Psoas muscle (tissue), 8 donors: Measurements from ENCODE around the gene ADAMTSL1. TPM values are rescaled to one million over a fixed set of nuclear protein-coding genes. Genes with fewer than 3 reads are reported as not detected.
A peak's percentile ranks its signal among the peaks of the same experiment; 100 is the strongest.

Source experiments
- ATAC-seq, 4 donors: fragments of 200-7000 bp; cut with Tn5 transposase; one replicate each; pipeline ENCODE4 v1.9.1; 2020; ENCODE audit warnings: moderate library complexity in 3 of 4, mild to moderate bottlenecking in 2 of 4
- DNase-seq, 2 donors: peaks; one replicate each; pipeline ENCODE4 v3.0.0-alpha.2; 2020
- H3K27ac ChIP-seq: fragments of 200-600 bp; one replicate; pipeline ENCODE4 v1.8.0; 2022
- H3K27me3 ChIP-seq, 3 donors: fragments of 200-600 bp in 1 of 3; one replicate each; pipeline versions ENCODE4 v1.6.1 to v1.8.0; 2013 to 2022; ENCODE audit warnings: low read length in 2 of 3, mild to moderate bottlenecking in 2 of 3, moderate library complexity in 1 of 3; ENCODE audit not compliant: insufficient read depth in 3 of 3
- H3K36me3 ChIP-seq, 2 donors: fragments of 200-600 bp in 1 of 2; one replicate each; pipeline versions ENCODE4 v1.6.1 to v1.8.0; 2013 to 2022; ENCODE audit warnings: low read depth in 1 of 2, mild to moderate bottlenecking in 1 of 2, moderate library complexity in 1 of 2; ENCODE audit not compliant: insufficient read depth in 1 of 2
- H3K4me1 ChIP-seq: fragments of 200-600 bp; one replicate; pipeline ENCODE4 v1.8.0; 2022
- H3K4me3 ChIP-seq: fragments of 200-600 bp; one replicate; pipeline ENCODE4 v1.8.0; 2022; ENCODE audit warnings: mild to moderate bottlenecking
- H3K9me3 ChIP-seq: fragments of 200-600 bp; one replicate; pipeline ENCODE4 v1.8.0; 2022
- CTCF ChIP-seq: fragments of 200-600 bp; IDR thresholded peaks from one replicate; pipeline ENCODE4 v1.8.0; 2022; ENCODE audit warnings: antibody characterized with exemption
- WGBS, 3 donors: extraction: QIAGEN DNeasy Blood & Tissue Kit; methylation state at CpG; one replicate each; pipeline versions ENCODE4 v1.1.6 to v1.1.7; 2013; 5-methylcytosine and 5-hydroxymethylcytosine counted together
- intact Hi-C, 2 donors: fragments of 100-400 bp; cut with DNase I; formaldehyde crosslinking; loops; one replicate each; pipeline versions ENCODE4 v1.11.0 to v1.14.2; 2022
- polyA plus RNA-seq, 3 donors: library from polyadenylated mRNA; stranded (reverse); fragments of 200-250 nt; gene quantifications; one replicate each; pipeline ENCODE4 v1.2.3, GENCODE V29; 2013
- total RNA-seq, 4 donors: library from RNA; stranded (reverse); fragmentation: NEBNext Ultra II Directional in 2 of 4; extraction: Animal tissue kit (Norgen Biotek cat#: 25700) in 2 of 4; gene quantifications; one replicate each; pipeline versions ENCODE4 v1.2.1 to v1.2.4, GENCODE V29; 2021 to 2023
- donor health status: healthy with polysubstance abuse.
- donor health status: DM: no; HTN: no; CAD: no; lungs with moderate emphysema.
- donor health status: Bipolar disorder and iron deficiency.
- donor health status: healthy.
- donor health status: DM: yes; HTN: yes; CAD: no.
- donor health status: DM: no; HTN: no; CAD: no.
- donor health status: DM: no; HTN: no; CAD: no.
- donor health status: DM: yes; HTN: yes; CAD: no.

ADAMTSL1 gene
- total and polyA plus RNA-seq, 7 donors, result 0.08 to 0.57 (median 0.28) TPM

- no peak overlapping the region for H3K4me3 ChIP-seq
- intact Hi-C loops, result no loop called here
- no peak overlapping the region for H3K27ac ChIP-seq
- 81 to 86% (median 85%) methylated on average over 5 of the region's 5 CpGs for WGBS, 3 donors
- no peaks in the 10 kb centered on the region for H3K36me3 ChIP-seq
- ATAC-seq, result no peak
- no peak for DNase-seq
- TF ChIP-seq CTCF, result no peak
- H3K27me3 ChIP-seq, result no peaks in the 10 kb centered on the region
- H3K4me1 ChIP-seq, result no peaks in the 10 kb centered on the region
- no peaks in the 10 kb centered on the region for H3K9me3 ChIP-seq
These were observed 377.3 kb downstream of the ADAMTSL1 start for GRCh38 chr9:18851069-18851795.

- ATAC-seq, result no peak
- 36 to 55% (median 37%) methylated on average over 2 of the region's 2 CpGs for WGBS, 3 donors
These were observed 381.7 kb downstream of the ADAMTSL1 start for GRCh38 chr9:18855656-18856055.

GRCh38 chr9:18857334-18857733 lies 383.4 kb downstream of the ADAMTSL1 start:
- no peak for ATAC-seq
- no peak for TF ChIP-seq CTCF
- Histone ChIP-seq H3K4me3 (no peak overlapping the region), H3K9me3 (no peaks in the 10 kb centered on the region), H3K36me3 (no peaks in the 10 kb centered on the region), H3K27ac (no peak overlapping the region), H3K4me1 (no peaks in the 10 kb centered on the region), H3K27me3 (no peaks in the 10 kb centered on the region)
- intact Hi-C loops, result no loop called here
- DNase-seq, result no peak
- 72 to 73% (median 72%) methylated on average over 4 of the region's 4 CpGs for WGBS, 3 donors

More at GRCh38 chr9:18855656-18856055, 381.7 kb downstream of the ADAMTSL1 start:
- Histone ChIP-seq H3K9me3 (no peaks in the 10 kb centered on the region), H3K4me1 (no peaks in the 10 kb centered on the region), H3K4me3 (no peak overlapping the region), H3K27me3 (no peaks in the 10 kb centered on the region), H3K27ac (no peak overlapping the region), H3K36me3 (no peaks in the 10 kb centered on the region)
- no peak for TF ChIP-seq CTCF
- DNase-seq, result no peak
- intact Hi-C loops, result no loop called here

- intact Hi-C loops, result no loop called here
- DNase-seq (no peak), ATAC-seq (peak in 3 of 4 donors; percentile 26 to 56 (median 53))
- no peaks in the 10 kb centered on the region for H3K9me3 ChIP-seq
- H3K4me3 ChIP-seq, result no peak overlapping the region
- H3K27ac ChIP-seq, result no peak overlapping the region
- no peaks in the 10 kb centered on the region for H3K27me3 ChIP-seq
- 26 to 53% (median 46%) methylated on average over 1 of the region's 1 CpG for WGBS, 3 donors
- no peaks in the 10 kb centered on the region for H3K4me1 ChIP-seq
- no peak for TF ChIP-seq CTCF
- H3K36me3 ChIP-seq, result no peaks in the 10 kb centered on the region
These were observed 383.8 kb downstream of the ADAMTSL1 start for GRCh38 chr9:18857769-18858168.
